AG10803 (cell line): ENCODE measurements around the gene ZCCHC7.

Experiments
- DNase-seq: peaks from one replicate; pipeline ENCODE4 v3.0.0; 2010; ENCODE audit warnings: low read depth
- H3K4me3 ChIP-seq: 2 replicates; pipeline ENCODE4 v1.5.1; 2011; ENCODE audit warnings: mild to moderate bottlenecking, low read length, control low read depth
- TF ChIP-seq, protein P1 (sequence below): conservative IDR thresholded peaks from 2 replicates; pipeline ENCODE4 v1.5.1; 2011; ENCODE audit warnings: mild to moderate bottlenecking, low read length, control low read depth, inconsistent platforms

The ZCCHC7 gene

DNA sequence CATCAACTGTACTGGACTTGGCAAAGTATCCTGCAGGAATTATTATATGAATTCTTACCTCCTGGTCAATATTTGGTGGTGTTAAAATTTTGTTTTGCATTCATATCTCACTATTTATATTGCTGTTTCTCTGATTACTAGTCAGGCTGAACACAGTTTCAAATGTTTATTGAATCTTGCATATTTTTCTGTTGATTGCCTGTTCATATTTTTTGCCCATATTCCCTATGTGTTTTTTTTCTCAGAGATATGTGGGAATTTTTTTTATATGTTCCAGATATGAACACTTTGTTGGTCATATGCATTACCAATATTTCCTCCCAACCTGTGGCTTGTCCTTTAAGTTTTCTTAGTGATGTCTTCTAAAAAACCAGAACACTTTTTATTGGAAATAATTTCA lies 153.2 kb downstream of the ZCCHC7 start:
- no peak for DNase-seq
- TF ChIP-seq, protein P1, sequence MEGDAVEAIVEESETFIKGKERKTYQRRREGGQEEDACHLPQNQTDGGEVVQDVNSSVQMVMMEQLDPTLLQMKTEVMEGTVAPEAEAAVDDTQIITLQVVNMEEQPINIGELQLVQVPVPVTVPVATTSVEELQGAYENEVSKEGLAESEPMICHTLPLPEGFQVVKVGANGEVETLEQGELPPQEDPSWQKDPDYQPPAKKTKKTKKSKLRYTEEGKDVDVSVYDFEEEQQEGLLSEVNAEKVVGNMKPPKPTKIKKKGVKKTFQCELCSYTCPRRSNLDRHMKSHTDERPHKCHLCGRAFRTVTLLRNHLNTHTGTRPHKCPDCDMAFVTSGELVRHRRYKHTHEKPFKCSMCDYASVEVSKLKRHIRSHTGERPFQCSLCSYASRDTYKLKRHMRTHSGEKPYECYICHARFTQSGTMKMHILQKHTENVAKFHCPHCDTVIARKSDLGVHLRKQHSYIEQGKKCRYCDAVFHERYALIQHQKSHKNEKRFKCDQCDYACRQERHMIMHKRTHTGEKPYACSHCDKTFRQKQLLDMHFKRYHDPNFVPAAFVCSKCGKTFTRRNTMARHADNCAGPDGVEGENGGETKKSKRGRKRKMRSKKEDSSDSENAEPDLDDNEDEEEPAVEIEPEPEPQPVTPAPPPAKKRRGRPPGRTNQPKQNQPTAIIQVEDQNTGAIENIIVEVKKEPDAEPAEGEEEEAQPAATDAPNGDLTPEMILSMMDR: no peak
- no peak overlapping the region for H3K4me3 ChIP-seq

GRCh38 chr9:37281541-37281940 lies 161.2 kb downstream of the ZCCHC7 start:
- no peak overlapping the region for H3K4me3 ChIP-seq
- DNase-seq: no peak
- TF ChIP-seq, protein P1: no peak

DNA sequence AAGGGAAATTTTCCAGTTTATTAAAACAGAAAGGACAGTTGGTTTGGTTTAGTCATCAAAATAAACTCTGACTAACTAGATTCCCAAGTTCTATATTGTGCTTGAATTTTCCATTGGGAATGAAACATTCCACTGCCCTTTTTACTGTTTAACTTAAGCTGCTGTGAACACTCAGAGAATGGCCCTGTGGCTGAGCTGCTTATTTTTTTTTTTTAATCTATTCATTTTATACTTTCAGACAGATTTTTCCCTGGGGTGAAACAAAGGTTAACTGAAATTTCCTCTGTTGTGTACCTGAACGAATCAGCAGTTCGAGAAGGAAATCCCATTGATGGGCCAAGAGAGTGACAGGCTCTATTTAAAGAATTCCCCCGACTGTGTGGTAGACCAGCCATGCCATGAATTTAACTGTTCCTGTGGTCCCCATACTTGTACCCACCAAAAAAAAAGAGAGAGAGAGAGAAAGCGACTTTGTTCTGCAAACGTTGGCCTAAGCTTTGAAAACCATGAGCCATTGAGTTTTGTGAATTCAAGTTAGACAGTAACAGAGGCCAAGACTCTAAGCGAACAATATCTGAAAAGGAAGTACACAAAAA lies 163.5 kb downstream of the ZCCHC7 start:
- peak; percentile 22 for DNase-seq
- TF ChIP-seq, protein P1: no peak
- H3K4me3 ChIP-seq: no peak overlapping the region

- TF ChIP-seq, protein P1: no peak
- DNase-seq: peak; percentile 24
- H3K4me3 ChIP-seq: no peak overlapping the region
Observed at GRCh38 chr9:37284636-37285035, 164.3 kb downstream of the ZCCHC7 start.

- TF ChIP-seq, protein P1: no peak
Observed at GRCh38 chr9:37286530-37287175, 166.3 kb downstream of the ZCCHC7 start.

DNA sequence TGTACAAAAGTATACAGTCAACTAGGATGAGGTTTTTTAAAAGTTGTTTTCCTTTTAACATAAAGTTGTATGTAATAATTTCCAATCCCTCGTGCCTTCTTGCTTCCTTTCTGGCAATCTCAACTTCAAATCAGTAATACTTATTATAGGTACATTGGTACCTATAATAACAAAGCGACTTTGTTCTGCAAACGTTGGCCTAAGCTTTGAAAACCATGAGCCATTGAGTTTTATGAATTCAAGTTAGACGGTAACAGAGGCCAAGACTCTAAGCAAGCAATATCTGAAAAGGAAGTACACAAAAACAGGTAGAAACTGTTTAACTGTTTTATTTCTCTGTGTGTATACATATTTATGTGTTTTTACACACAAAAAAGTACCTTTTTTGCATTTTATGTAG lies 166.9 kb downstream of the ZCCHC7 start:
- TF ChIP-seq, protein P1: no peak
- DNase-seq: no peak
- no peak overlapping the region for H3K4me3 ChIP-seq

More at GRCh38 chr9:37286530-37287175, 166.3 kb downstream of the ZCCHC7 start:
- no peak overlapping the region for H3K4me3 ChIP-seq
- DNase-seq: no peak

DNA sequence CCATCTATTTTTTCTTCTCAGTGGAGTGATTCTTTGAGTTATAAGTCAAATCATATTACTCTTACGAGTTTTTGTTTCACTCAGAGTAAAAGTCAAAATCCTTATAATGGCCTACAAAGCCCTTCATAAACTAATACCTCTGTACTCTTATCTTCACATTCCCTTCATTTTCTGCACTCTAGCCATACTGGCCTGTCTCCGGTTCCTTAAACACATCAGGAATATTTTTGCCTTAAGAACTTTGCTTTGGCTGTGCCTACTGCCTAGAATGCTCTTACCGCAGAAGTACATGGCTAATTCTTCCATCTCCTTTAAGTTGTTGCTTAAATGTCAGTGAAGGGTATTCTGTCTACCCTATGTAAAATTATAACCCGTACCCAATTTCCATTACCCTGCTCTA lies 169.3 kb downstream of the ZCCHC7 start:
- no peak overlapping the region for H3K4me3 ChIP-seq
- no peak for DNase-seq

More for the DNA sequence above, 169.3 kb downstream of the ZCCHC7 start:
- TF ChIP-seq, protein P1: no peak
